Umbilical cord (tissue), 2 donors: Measurements from ENCODE around the gene CPNE5. TPM values are rescaled to one million over a fixed set of nuclear protein-coding genes. Genes with fewer than 3 reads are reported as not detected.

Experiments used
- DNase-seq: peaks from one replicate; pipeline ENCODE4 v3.0.0-alpha.2; 2015; ENCODE audit warnings: low spot score
- total RNA-seq: library from RNA; depleted of rRNA; stranded (reverse); fragments of >200 nt; gene quantifications from one replicate; pipeline ENCODE4 v1.2.3, GENCODE V29; 2014; ENCODE audit warnings: low replicate concordance; ENCODE audit not compliant: insufficient read depth

The CPNE5 gene
- total RNA-seq, 1 donor from 2014 or later = 16.9 TPM

DNA sequence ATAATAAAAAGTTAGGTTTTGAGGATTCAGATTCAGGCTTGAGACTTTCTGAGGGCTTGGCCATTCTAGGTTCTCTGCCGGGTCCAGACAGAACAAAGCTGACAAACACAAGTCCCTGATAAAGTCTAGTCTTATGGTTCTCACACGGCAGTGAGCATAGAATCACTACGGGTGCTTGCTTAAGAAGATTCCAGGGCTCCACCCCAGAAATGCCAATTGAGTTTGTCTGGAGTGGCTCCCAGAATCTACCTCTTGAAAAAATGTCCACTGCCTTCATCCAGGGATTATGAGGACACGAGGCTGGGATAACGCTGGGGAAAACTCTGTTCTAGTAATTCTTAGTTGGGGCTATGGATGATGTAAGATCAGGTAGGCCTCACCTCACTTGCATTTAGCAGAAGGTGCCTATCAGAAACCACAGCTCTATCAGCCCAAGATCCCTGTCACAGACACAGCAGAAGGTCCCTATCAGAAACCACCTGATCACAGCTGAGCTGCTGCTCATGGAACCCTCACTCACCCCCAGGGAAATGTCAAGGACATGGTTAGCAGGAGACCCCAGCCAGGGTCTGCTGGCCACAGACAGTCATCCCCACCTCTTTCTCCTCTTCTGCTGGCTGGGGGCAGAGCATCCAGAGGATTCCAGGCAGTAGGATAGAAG is 89.3 kb downstream of the CPNE5 start:
- peak; percentile 29 for DNase-seq

DNA sequence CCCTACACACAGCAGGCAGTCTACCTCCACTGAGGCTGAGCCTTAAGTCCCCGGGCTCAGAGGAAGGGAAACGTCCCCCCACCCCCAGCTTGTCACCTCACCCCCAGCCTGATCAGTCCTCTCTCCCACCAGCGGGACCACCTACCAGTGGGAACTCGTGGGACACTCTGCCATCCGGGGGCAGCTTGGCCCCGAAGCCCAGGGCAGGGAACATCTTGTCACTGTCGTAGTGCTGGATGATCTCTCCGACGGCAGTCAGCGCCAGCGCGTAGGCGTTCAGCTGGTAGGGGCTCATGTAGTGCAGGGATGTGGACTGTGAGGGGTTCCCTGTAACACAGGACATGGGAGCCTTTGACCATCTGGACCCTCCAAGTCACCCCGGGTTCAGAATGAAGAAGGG is 93.0 kb downstream of the CPNE5 start:
- no peak for DNase-seq

DNA sequence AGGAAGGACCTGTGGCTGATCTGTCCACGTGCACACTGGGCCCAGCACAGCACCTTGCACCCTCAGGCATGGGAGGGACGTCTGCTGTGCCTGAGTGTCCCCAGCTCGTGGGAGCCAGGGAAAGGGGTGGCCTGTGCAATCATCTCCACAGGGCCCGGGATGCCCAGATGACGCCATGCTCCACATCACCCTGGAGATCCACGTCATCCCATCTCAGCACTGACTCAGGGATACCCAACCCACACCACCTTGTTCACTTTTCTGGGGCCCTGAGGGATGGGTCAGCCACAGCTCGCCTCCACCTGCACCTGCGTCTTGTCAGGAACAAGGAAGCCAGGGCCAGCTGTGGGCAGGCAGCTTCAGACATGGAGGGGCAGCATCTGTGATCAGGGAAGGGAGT is 93.4 kb downstream of the CPNE5 start:
- DNase-seq = no peak

DNA sequence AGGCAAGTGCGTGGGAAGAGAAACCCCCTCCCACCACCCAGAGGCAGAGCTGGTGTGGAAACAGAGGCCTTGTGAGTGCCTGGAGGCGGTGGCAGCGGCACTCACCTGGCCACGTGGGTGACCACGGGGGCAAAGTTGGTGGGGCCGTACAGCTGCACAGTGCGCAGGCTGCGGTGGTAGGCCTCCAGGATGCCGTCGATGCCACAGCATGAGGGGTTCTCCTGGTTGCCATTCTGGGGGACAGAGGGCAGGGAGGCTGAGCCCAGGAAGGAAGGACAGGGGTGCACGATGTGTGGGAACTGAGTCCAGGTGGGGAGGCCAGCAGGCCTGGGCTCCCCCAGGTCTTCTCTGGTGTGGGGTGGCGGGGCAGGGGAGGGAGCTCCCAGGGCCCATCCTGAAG is 94.0 kb downstream of the CPNE5 start:
- no peak for DNase-seq

DNA sequence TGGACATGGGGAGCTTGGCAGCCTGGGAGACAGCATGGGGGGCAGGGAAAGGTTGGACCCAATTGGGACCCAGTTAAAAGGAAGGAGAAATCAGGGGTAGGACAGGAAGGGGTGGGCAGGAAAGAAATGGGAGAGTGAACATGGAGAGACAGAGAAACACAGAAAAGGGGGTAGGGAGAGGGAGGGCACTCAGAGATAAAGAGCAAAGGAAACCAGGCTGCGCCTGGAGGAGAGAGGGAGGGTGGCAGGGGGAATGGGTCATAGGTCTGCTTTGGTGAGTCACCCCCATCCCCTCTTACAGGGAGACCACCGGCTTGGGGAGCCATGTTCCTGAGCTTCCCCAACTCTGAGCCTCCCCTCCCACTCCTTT is 95.0 kb downstream of the CPNE5 start:
- no peak for DNase-seq

DNA sequence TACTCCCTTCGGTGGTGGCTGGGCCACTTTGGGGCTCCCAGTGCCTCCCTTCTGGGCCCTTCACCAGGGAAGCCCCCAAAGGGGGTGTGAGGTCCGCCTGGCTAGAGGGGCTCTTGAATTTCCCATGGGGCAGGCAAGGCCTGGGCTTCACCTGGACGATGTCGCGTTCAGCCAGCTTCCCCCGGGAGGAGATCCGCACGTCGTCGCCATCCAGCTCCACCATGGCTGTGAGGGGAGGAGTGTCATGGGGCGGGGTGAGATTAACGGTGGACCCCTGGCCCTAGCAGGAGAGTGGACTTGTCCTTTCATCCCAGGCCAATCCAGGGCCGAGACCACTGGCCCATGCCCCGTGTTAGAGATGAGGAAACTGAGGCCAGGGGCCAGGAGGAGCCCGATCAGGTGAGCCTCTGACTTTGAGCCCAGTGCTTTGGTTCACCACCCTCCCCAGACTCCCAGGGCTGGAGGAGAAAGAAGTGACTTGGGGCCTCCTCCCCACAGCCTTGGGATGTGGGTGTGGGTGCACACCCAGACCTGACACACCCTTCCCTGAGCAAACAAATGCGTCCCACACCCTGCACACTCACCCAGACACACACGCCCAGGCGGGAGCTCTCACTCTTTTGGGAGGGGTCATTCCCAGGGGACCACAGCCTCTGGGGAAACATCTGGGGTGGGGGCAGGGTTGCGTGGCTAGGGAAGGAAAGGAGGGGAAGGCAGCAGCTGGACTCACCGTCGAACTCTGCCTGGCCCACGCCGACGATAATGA is 95.5 kb downstream of the CPNE5 start:
- DNase-seq = no peak

DNA sequence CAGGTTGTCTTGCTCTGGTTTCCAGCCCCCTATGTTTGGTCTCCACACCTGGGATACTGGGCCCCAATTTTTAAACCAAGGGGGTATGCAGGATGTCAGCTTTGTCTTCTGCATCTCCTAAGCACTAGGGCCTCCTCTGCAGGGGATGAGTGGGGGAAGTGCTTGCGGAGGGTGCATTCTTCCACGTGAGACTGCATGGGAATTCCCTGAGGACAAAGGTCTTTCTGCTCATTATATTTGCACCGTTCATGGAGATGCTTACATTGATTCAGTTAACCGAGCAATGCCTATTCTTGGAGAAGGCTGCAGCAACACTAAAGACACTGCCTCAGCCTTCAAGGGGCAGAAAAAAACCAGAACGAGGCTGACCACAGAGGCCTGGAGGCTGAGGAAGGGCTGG is 96.2 kb downstream of the CPNE5 start:
- no peak for DNase-seq

DNA sequence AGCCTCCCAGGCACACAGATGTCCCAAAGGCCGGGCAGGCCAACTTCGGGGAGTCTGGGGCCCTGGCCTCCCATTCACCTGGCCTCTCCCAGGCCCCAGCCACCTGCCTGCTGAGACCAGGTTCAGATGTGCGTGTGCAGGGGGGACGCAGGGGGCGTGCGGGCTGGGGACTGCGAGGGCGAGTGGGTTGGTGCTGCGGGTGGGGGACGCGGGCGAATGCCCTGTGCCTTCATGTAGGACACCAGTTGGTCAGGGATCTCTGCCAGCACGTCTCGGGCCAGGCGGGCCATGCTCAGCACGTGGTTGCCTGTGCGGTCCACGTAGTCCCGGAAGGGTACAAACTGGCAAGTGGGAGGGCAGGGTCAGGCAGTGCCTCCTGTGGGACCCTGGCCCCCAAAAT is 97.1 kb downstream of the CPNE5 start:
- no peak for DNase-seq

DNA sequence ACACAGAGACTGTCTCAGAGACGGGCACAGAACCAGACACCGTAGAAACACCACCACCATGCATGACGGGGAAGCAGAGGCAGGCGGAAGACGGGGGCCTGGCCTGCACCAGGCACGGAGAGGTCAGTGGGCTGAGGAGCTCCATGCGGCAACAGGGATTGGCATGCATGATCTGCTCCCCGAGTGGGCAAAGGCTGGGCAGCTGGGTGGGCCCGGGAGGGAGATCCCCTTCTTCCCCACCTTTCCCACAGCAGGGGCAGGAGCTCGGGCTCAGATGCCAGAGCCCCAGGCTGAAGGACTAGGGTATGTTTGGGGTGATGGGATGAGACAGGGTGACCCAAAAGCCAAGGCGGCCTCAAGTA is 98.4 kb downstream of the CPNE5 start:
- no peak for DNase-seq

DNA sequence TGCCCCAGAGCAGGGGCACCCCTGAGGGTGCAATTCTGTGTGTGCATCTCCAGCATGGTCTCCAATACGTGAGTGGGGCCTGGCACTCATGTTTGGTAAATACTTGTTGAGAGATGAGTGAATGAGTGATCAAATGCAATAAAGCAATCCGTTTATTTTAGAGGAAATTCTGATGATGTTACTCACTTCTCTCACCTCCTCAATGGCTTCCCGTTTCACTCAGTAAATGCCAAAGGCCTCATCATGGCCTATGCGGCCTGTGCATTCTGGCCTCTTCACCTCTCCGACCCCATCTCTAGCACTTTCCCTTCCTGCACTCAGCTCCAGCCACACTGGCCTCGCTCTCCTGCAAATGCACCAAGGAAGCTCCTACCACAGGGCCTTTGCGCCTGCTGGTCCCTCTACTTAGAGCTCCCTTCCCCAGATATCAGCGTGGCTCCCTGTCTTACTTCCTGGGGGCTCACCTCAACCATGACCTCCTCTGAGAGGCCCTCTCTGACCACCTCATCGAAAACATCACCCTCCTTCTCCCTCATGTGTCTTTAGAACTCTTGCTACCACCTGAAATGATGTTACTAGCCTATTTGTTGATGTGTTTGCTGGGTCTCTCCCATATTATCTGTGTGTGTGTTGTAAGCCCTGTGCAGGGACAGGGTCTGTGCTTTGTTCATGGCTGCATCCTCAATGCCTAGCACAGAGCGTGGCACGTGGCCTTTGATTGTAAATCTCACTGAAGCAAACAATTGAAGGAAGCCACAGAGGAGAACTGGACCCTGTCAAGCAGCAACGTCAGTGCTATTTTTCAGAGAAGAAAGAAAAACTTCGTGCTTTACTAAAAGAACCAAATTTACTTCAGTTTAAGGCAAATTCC is 99.1 kb downstream of the CPNE5 start:
- DNase-seq = no peak

DNA sequence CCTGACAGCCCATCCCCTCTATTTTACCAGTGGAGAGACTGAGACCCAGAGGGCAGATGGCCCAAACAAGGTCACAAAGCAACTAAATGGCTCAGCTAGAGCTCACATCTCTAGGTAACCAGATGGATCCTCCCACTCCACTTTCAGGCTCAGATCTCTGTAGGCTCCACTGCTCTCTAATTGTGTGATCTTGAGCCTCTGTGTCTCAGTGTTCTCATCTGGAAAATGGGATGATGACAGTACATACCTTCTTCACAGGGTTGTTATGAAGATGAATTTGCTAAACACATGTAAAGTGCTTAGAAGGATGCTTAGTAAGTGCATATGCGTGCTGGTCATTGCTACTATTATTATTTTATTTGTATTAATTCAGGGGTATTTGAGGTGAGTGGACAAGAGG is 101.1 kb downstream of the CPNE5 start:
- no peak for DNase-seq

DNA sequence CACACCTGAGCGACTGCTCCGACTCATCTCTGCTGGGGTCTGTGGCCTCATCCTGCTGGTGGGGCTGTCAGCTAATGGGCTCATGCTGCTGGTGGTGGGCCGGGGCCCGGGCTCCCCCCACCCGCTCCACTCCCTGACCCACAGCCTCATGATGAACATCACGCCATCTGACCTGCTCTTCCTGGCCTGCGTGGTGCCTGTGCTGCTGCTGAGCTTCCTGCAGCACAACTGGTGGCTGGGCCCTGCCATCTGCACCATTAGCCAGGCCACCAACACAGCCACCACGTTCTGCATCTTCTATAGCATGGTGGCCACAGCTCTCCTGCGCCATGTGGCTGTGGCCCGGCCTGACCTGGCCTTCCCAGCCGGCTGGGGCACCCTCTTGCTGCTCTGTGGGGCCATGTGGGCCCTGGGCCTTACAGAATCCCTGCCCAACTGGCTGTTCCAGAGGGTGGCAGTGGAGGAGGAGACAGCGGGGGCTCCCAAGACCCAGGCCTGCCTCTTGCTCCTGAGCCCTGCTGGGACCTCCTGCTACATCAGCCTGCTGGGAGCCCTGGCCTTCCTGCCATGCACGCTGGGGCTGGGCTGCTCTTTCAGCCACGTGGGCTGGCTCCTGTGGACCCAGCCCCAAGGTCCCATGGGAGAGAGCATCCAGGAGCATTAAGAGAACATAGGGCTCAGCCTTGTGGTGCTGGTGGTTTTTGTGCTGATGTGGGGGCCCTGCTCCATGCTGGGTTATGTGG is 102.0 kb downstream of the CPNE5 start:
- no peak for DNase-seq

DNA sequence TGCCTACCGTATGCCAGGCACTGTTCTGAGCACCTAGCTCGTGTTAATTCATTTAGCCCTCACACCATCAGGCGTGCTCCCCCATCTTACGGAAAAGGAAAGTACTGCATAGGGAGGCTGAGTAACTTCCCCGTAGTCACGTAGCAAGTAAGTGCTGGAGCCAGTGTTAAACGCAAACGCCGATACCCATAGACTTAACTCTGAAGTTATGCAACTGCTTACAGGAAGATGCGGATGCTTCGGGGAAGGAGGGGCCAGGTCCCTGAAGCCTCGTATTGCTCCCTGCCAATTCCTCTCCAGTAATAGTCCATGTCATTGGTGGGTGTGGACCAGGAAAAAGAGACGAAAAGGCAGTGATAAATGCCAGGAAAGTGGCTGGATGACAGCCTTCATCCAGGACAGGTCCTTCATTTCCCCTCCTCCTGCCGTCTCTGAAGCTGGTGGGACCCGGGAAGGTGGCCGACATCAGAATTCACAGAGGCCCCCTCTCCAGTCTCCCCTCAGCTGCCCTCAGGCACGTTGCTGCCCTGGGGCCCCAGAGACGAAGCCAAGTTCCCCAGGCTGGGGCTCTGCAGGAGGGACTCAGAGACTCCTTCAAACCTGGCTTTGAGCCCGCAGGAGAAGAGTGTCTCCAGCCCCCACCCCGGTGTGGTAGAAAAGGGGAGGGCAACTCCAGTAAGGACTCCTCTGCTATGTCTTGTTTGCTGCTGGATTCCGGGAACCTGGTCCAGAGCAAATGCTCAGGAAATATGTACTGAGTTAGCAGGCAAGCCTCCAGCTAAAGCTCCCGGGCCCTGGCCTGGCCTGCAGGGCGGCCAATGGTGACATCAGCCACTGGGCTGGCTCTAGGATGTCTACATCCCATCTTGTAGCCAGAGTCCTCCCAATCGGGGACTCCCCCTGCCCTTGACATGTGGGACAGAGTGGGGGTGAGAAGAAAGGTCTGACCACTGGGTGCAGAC is 103.9 kb downstream of the CPNE5 start:
- DNase-seq = peak; percentile 94

DNA sequence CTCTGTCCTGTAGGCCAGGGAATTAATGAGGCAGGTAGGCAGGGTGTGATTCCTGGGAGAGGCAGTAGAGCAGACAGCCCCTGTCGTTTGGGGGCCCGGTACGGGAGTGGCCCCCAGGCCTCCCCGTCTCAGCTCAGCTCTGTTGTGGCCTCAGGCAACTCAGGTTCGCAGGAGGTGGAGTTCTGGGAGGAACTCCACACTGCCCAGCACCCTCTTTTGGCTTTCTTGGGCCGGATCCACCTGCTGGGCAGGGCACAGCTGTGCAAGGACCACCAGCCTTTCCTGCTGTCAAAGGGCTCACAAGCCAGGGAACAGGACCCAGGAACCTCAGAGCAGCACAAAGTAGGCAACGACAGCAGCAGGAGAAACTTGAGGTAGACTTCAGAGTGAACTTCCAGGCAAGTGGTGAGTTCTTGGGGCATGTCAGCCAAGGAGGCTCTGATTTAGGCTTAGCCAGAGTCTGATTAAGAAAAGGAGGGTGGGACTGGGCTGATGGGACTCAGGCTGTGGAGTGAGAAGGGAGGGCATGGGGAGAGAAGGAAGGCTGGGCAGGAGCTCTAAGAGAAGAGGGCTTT is 104.7 kb downstream of the CPNE5 start:
- DNase-seq = no peak

DNA sequence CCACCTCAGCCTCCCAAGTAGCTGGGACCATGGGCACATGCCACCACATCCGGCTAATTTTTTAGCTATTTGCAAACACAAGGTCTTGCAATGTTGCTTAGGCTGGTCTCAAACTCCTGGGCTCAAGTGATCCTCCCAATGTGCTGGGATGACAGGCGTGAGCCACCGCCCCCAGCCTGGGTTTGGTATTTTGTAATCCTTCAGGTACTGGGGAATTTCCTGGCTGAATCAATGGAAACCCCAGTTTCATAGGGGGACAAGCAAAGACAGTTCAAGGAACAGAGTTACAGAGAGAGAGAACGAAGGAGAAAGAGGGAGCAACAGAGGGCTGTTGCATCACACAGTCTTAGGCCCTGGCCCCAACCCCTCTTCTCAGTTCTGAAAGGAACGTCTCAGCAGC is 105.9 kb downstream of the CPNE5 start:
- DNase-seq = no peak

DNA sequence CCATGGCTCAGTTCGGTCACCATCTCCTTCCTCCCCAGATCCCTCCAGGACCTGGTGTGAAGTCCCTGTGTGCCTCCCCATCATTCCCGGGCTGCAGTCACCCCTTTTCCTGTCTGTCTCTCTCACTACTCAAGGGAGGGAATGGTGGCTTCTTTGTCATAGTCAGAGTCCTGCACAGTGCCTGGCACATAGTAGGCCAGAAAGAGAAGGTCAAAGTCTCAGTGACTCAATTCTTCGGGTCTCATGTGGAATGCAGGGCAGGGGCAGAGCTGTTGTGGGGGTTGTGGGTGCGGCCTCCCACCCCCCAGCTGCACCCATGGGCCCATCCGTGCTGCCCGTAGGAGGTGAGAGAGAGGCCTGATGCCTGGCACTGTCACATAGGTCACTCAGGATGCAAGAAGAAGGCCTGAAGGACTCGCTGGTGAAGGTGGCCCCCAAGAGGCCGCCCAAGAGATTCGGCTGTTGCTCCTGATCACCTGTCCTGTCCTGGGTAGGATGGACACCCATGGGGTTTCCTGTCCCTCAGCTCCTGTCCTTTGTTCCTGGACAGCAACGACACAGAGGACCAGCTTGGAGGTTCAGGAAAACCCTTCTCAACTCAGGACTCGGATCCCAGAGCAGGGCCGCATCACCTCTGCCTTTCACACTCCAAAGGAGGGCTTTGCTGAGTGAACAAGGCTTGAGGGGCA is 107.5 kb downstream of the CPNE5 start:
- no peak for DNase-seq

DNA sequence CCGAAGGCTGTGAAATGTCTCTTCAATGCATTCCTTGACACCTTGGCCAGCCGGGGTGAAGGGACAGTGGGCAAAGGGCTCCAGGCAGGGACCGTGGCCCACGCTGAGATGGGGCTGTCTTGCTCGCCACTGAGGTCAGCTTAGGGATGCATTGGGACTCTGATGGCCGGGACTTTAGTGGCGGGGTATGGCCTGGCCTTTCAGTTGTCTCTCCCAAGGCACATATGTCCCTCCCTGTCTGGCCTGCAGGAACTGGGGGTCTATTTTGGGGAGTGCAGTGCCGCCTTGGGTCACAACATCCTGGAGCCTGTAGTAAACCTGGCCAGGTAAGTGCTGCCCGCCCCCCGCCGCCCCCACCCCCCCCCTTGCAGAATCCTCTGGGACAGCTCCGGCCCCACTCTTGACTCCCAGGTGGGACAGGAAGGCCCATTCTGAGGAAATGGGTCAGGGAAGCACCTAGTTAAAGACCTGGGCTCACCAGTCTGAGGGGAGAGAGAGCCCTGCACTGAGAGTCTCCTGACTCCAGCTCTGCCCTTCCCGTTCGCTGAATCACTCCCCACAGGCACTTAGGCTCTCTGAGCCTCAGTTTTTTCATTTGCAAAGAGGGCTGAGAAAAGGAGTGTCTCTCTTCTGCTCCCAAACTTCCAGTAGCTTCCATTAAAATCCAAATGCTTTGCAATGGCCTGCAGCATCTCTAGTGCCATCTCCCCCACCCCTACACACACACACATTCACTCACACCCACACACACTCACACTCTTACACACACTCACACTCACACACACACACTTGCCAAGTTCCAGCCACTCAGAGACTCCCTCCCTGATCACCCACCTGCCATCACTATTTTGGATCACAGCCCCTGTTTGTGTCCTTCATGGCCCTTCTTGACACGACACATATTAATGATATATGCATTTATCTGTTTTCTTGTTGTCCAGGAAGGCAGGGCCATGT is 108.5 kb downstream of the CPNE5 start:
- DNase-seq = no peak

DNA sequence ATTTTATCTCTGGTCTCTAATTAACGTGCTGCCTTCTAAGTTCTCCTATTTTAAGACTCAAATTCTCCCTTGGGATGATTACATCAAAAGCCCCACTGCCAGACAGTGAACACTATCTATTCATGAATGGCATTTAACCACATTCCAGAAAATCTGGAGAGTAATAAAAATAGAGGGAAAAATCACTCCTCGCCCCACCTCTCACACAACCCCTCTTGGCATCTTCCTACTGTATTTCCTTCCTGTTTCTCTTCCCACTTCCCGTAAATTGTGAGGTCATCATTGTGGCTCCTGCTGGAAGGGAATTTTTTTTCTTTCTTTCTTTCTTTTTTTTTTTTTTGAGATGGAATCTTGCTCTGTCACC is 110.1 kb downstream of the CPNE5 start:
- DNase-seq = peak; percentile 31
